ENCODE measurements around the gene DBP. TPM values are rescaled to one million over a fixed set of nuclear protein-coding genes. Genes with fewer than 3 reads are reported as not detected.

The DBP gene
- total RNA-seq, 6 experiments from 2014 or later = 1.8 to 11.6 (median 3.3) TPM

GRCh38 chr19:48639483-48640375, 2.5 kb upstream of the DBP start:
- DNase-seq = no peak
- intact Hi-C loops (cut with DNase I) = no loop called here

GRCh38 chr19:48638831-48639381, 1.7 kb upstream of the DBP start:
- H3K36me3 ChIP-seq = no peaks in the 10 kb centered on the region
- DNase-seq (peak in 2 of 3 donors; percentile 39 to 57), ATAC-seq (no peak)
- peak overlapping the region in 1 of 3 donors; percentile 88 for H3K27ac ChIP-seq
- no peaks in the 10 kb centered on the region for H3K27me3 ChIP-seq
- intact Hi-C loops (cut with DNase I) = no loop called here
- H3K4me3 ChIP-seq = no peak overlapping the region
- TF ChIP-seq CTCF (IDR thresholded peaks at IDR 0.05) = no peak
- no peak for TF ChIP-seq POLR2A (IDR thresholded peaks at IDR 0.05)
- H3K4me1 ChIP-seq = peaks cover 0 to 19% (median 7%) of the 10 kb centered on the region in 4 donors
- no peaks in the 10 kb centered on the region for H3K9me3 ChIP-seq
- WGBS (ENCODE audit: insufficient coverage, low coverage, low lambda C conversion rate, missing lambda C conversion rate) = 65% methylated on average over 11 of the region's 16 CpGs

More at GRCh38 chr19:48639483-48640375, 2.5 kb upstream of the DBP start:
- H3K27ac ChIP-seq = no peak overlapping the region
- no peak overlapping the region for H3K4me3 ChIP-seq
- no peak for ATAC-seq
- H3K9me3 ChIP-seq = no peaks in the 10 kb centered on the region
- no peaks in the 10 kb centered on the region for H3K27me3 ChIP-seq
- peaks cover 0 to 12% (median 4%) of the 10 kb centered on the region in 4 donors for H3K4me1 ChIP-seq
- 57% methylated on average over 11 of the region's 33 CpGs for WGBS (ENCODE audit: insufficient coverage, low coverage, low lambda C conversion rate, missing lambda C conversion rate)
- TF ChIP-seq POLR2A (IDR thresholded peaks at IDR 0.05) (no peak), CTCF (IDR thresholded peaks at IDR 0.05) (no peak)
- H3K36me3 ChIP-seq = no peaks in the 10 kb centered on the region

GRCh38 chr19:48637948-48638830, 1.0 kb upstream of the DBP start:
- intact Hi-C loops (cut with DNase I) = no loop called here
- 7% methylated on average over 21 of the region's 29 CpGs for WGBS (ENCODE audit: insufficient coverage, low coverage, low lambda C conversion rate, missing lambda C conversion rate)
- Histone ChIP-seq H3K36me3 (no peaks in the 10 kb centered on the region), H3K4me1 (peaks cover 0 to 26% (median 14%) of the 10 kb centered on the region in 4 donors), H3K4me3 (peak overlapping the region; percentile 18 to 74 (median 72)), H3K27me3 (no peaks in the 10 kb centered on the region), H3K9me3 (no peaks in the 10 kb centered on the region), H3K27ac (peak overlapping the region; percentile 87 to 97 (median 88))
- no peak for TF ChIP-seq CTCF (IDR thresholded peaks at IDR 0.05)
- peak; percentile 54 for TF ChIP-seq POLR2A (IDR thresholded peaks at IDR 0.05)
- peak; percentile 65 to 90 (median 77) for DNase-seq
- ATAC-seq = peak; percentile 19 to 56 (median 46)

GRCh38 chr19:48637449-48637947, 319 bp upstream of the DBP start:
- Histone ChIP-seq H3K27ac (peak overlapping the region; percentile 87 to 97 (median 88)), H3K4me3 (peak overlapping the region; percentile 18 to 74 (median 72)), H3K4me1 (peaks cover 0 to 31% (median 18%) of the 10 kb centered on the region in 4 donors), H3K36me3 (no peaks in the 10 kb centered on the region), H3K27me3 (no peaks in the 10 kb centered on the region), H3K9me3 (no peaks in the 10 kb centered on the region)
- 0% methylated on average over 24 of the region's 38 CpGs for WGBS (ENCODE audit: insufficient coverage, low coverage, low lambda C conversion rate, missing lambda C conversion rate)
- ATAC-seq (peak; percentile 51 to 75 (median 68)), DNase-seq (peak; percentile 96 to 100 (median 98))
- TF ChIP-seq CTCF (IDR thresholded peaks at IDR 0.05) (no peak), POLR2A (IDR thresholded peaks at IDR 0.05) (no peak)
- intact Hi-C loops (cut with DNase I) = no loop called here
